D721Med (cell line): ENCODE measurements around the gene ST3GAL3.

ENCODE experiments used
- DNase-seq: peaks from one replicate; pipeline ENCODE4 v3.0.0; 2011; ENCODE audit warnings: low spot score; ENCODE audit not compliant: insufficient read length
- FAIRE-seq: peaks from 2 replicates; lab custom pipeline; 2011; peaks lifted over from hg19 to GRCh38; lab: Jason Lieb, UNC
- TF ChIP-seq, protein P1 (sequence below): IDR thresholded peaks from 2 replicates; pipeline ENCODE4 v1.5.1; 2012; ENCODE audit warnings: mild to moderate bottlenecking, control low read depth; ENCODE audit not compliant: insufficient read depth; ENCODE audit errors: missing control alignments

ST3GAL3 gene, protein sequence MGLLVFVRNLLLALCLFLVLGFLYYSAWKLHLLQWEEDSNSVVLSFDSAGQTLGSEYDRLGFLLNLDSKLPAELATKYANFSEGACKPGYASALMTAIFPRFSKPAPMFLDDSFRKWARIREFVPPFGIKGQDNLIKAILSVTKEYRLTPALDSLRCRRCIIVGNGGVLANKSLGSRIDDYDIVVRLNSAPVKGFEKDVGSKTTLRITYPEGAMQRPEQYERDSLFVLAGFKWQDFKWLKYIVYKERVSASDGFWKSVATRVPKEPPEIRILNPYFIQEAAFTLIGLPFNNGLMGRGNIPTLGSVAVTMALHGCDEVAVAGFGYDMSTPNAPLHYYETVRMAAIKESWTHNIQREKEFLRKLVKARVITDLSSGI

DNA sequence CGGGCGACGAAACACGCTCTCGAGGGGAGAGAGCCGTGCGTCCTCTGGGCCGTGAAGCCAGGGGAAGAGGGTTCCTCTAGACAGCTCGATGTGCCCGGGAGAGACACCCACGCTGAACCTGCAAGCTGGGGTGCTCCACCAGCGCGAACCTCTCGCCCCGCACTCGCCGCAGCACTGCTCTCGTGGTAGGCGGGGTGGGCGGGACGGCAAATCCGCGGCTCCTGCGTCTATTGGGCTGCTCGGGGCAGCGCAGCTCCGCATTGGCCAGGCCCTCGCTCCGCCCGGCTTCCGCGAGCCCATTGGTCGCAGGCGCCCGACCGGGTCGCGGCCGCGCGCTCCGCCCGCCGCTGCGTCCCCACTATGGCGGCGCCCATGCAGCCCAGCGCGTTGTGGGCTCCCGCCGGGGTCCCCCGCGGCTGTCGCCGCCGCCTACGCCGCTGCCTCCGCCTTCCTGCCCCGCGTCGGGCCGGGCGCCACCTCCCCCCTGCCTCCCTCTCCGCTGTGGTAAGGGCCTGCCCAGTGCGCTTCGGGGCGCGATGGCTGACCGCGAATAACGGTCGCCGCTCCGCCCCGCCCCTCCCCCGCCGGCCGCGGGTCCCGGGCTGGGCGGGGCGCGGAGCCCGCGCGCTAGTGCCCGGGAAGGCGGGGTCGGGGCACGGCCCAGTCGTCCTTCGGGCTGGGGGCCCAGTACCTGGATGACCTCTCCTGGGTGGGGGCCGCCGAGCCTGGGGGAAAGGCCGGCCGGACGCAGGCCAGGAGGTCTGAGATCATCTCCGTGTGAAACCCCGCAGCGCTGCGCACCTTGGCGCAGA lies at the start of gene ST3GAL3:
ST3GAL3 (plus strand) TSS at position 347 of the 812 bp plus-strand sequence. CDS start 28,727 bp downstream, outside the sequence.
- DNase-seq (peak; percentile 58), FAIRE-seq (no peak)
- TF ChIP-seq, protein P1, sequence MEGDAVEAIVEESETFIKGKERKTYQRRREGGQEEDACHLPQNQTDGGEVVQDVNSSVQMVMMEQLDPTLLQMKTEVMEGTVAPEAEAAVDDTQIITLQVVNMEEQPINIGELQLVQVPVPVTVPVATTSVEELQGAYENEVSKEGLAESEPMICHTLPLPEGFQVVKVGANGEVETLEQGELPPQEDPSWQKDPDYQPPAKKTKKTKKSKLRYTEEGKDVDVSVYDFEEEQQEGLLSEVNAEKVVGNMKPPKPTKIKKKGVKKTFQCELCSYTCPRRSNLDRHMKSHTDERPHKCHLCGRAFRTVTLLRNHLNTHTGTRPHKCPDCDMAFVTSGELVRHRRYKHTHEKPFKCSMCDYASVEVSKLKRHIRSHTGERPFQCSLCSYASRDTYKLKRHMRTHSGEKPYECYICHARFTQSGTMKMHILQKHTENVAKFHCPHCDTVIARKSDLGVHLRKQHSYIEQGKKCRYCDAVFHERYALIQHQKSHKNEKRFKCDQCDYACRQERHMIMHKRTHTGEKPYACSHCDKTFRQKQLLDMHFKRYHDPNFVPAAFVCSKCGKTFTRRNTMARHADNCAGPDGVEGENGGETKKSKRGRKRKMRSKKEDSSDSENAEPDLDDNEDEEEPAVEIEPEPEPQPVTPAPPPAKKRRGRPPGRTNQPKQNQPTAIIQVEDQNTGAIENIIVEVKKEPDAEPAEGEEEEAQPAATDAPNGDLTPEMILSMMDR: no peak

DNA sequence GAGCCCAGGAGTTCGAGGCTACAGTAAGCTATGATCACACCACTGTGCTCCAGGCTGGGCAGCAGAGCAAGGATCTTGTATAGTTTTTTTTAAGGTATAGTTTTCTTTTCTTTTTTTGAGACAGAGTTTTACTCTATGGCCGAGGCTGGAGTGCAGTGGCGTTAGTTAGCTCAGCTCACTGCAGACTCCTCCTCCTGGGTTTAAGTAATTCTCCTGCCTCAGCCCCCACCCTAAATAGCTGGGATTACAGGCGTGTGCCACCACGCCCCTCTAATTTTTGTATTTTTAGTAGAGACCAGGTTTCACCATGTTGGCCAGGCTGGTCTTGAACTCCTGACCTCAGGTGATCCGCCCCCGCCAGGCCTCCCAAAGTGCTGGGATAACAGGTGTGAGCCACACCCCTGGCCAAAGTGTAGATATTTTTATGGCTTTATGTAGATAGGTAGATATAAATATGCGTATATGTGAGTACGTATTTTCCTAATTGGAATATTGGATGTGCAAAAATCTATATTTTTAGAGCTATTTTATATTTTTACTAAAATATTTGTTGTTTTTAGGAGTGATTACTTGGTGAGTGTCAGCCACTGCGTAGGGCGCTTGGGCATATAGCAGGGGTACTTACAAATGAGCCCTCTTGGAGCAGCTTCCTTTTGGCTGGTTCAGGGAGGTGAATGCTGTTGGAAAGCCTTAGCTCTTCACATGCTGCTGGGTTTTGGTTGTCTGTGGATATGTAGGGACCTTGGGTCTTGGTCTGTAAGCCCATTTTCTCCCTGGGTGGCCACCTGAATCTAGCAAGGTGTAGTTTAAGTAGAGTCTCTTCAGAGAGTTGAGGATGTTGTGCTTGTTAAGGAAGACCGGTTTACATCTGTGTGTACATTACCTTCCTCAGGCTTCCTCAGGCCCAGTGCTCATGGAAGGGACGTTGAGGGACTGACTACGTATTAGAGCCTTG lies 47.8 kb upstream of the ST3GAL3 start:
- DNase-seq (no peak), FAIRE-seq (no peak)
- TF ChIP-seq, protein P1: no peak

DNA sequence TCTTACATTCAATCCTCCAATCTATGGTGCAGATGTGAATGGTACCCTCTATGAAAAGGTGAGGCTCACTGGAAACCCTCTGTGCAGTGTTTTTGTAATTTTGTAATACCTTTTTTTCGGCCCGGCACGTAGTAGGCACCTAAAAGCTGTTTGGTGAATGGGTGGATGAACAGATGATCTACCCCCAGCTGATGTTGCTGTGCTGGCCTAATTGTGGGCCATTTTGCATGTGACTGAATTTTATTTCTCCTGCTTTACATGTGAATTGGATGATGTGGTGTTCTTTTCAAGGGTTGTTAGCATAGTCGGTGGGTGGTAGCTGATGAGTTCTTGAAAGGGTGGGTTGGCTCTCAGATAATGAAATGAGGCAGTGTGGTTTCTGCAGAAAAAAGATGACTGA lies 47.0 kb upstream of the ST3GAL3 start:
- no peak for FAIRE-seq
- TF ChIP-seq, protein P1: no peak
- DNase-seq: no peak

DNA sequence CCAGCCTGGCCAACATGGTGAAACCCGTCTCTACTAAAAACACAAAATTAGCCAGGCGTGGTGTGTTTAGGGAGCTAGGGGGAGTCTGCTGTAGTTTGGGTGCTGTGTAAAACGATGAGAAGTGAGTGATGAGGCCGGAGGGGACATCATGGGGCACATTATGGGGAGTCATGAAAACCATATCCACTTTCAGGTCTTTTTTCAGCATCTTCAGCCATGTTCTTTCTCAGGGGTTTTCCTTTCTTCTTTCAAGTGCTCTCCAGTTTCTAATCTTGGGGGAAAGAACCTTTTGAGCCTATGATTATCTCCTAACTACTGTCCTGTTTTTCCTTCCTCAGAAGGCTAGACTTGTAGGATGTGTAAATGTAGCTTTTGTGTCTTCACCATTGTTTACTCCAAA lies 43.0 kb upstream of the ST3GAL3 start:
- TF ChIP-seq, protein P1: no peak
- DNase-seq (no peak), FAIRE-seq (no peak)

DNA sequence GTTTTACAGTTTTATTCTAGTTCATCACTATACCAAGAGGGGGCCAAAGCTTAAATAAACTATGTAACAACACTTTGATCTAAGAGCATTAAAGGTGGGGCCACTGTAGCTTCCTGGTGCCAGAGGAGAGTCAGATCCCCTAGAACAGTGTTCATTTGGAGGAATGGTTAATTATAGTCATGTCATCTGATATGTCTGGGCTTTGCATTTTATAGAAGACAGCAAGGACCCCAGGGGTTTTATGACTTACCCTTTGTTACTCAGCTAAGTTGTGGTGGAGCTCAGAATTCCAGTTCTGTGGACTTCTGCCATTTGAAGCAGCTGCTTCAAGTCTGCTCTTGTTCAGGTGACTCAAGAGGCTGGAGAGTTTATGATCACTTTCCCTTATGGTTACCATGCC lies 40.7 kb upstream of the ST3GAL3 start:
- FAIRE-seq (no peak), DNase-seq (no peak)

DNA sequence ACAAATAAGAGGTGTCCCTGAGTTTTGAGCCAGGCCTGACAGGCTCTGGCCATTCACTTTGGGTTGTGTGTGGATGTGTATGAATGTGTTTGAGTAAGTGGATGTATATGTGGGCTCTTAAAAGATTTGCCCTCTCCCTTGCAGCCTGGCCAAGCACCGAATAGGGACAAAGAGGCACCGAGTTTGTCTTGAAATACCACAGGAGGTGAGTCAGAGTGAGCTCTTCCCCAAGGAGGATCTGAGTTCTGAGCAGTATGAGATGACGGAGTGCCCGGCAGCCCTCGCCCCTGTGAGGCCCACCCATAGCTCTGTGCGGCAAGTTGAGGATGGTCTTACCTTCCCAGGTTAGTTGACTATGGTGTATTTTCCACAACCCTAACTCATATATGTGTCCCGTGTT lies 38.4 kb upstream of the ST3GAL3 start:
- TF ChIP-seq, protein P1: no peak
- DNase-seq (no peak), FAIRE-seq (no peak)

More for the DNA sequence above, 40.7 kb upstream of the ST3GAL3 start:
- TF ChIP-seq, protein P1: no peak
